H1 (cell line): Measurements from ENCODE around the gene NMT1. TPM values are rescaled to one million over a fixed set of nuclear protein-coding genes. Genes with fewer than 3 reads are reported as not detected.

ENCODE experiments used
- CTCF ChIA-PET: fragments of 300-600 bp; sonication (Branson Sonifier 250); formaldehyde crosslinking; loops from one replicate; lab custom pipeline; 2021; ENCODE audit not compliant: partially characterized antibody; lab: Charles Lee
- POLR2A ChIA-PET: fragments of 300-600 bp; sonication (Branson Sonifier 250); formaldehyde crosslinking; loops from one replicate; lab custom pipeline; 2021; ENCODE audit warnings: inconsistent platforms; ENCODE audit not compliant: partially characterized antibody; lab: Charles Lee
- DNase-seq, 2 experiments: peaks; one replicate each; pipeline versions ENCODE4 v3.0.0 to v3.0.0-alpha.2; 2010 to 2022; ENCODE audit warnings: low spot score in 2 of 2, low read depth in 1 of 2, mixed read lengths in 1 of 2
- FAIRE-seq: peaks from 2 replicates; lab custom pipeline; 2011; peaks lifted over from hg19 to GRCh38; lab: Jason Lieb, UNC
- H2AFZ ChIP-seq: 2 replicates; pipeline ENCODE4 v1.8.1; 2012; ENCODE audit warnings: low read length, inconsistent platforms
- H2AK5ac ChIP-seq: 2 replicates; pipeline ENCODE4 v1.6.1; 2013; ENCODE audit warnings: low read depth, low read length
- H2BK120ac ChIP-seq: replicated peaks from 2 replicates; pipeline ENCODE3; 2013; ENCODE audit warnings: low read depth, low read length, inconsistent platforms
- H2BK12ac ChIP-seq: 2 replicates; pipeline ENCODE4 v1.6.1; 2013; ENCODE audit warnings: low read depth, low read length
- H2BK15ac ChIP-seq: 2 replicates; pipeline ENCODE4 v1.6.1; 2013; ENCODE audit warnings: low read length
- H2BK20ac ChIP-seq: 2 replicates; pipeline ENCODE4 v1.6.1; 2013; ENCODE audit warnings: low read length
- H2BK5ac ChIP-seq: 2 replicates; pipeline ENCODE4 v1.6.1; 2013; ENCODE audit warnings: low read depth, low read length
- H3K14ac ChIP-seq: 2 replicates; pipeline ENCODE4 v1.6.1; 2013; ENCODE audit warnings: inconsistent platforms; ENCODE audit not compliant: insufficient read length
- H3K18ac ChIP-seq: 2 replicates; pipeline ENCODE4 v1.6.1; 2013; ENCODE audit warnings: low read length; ENCODE audit errors: extremely low read depth
- H3K23ac ChIP-seq: 2 replicates; pipeline ENCODE4 v1.6.1; 2013; ENCODE audit warnings: inconsistent platforms; ENCODE audit not compliant: insufficient read length
- H3K23me2 ChIP-seq: 2 replicates; pipeline ENCODE4 v1.6.1; 2013; ENCODE audit warnings: low read depth, low read length
- H3K27ac ChIP-seq: 2 replicates; pipeline ENCODE4 v1.6.1; 2011; ENCODE audit warnings: low read depth, low read length, inconsistent platforms
- H3K27me3 ChIP-seq, 4 experiments: replicated peaks in 1 of 4; 1 replicate in 1 of 4; 2 replicates in 3 of 4; pipeline versions ENCODE4 v1.6.1 to v1.8.1; 2011 to 2013; ENCODE audit warnings: low read length in 3 of 4, mild to moderate bottlenecking in 3 of 4, inconsistent platforms in 2 of 4, mixed read lengths in 2 of 4, moderate library complexity in 1 of 4; ENCODE audit not compliant: control insufficient read depth in 3 of 4, insufficient read depth in 3 of 4; ENCODE audit errors: extremely low read depth in 1 of 4
- H3K36me3 ChIP-seq, 4 experiments: 2 replicates each; pipeline versions ENCODE4 v1.6.1 to v1.8.1; 2011 to 2013; ENCODE audit warnings: mild to moderate bottlenecking in 4 of 4, low read length in 3 of 4, moderate library complexity in 2 of 4, control low read depth in 1 of 4, inconsistent platforms in 1 of 4; ENCODE audit not compliant: insufficient read depth in 4 of 4, control insufficient read depth in 2 of 4
- H3K4ac ChIP-seq: replicated peaks from 2 replicates; pipeline ENCODE3; 2013; ENCODE audit warnings: low read length, low read depth, mixed read lengths, inconsistent platforms; ENCODE audit not compliant: insufficient read length
- H3K4me1 ChIP-seq, 4 experiments: replicated peaks in 1 of 4; 1 replicate in 1 of 4; 2 replicates in 3 of 4; pipeline versions ENCODE4 v1.6.1 to v1.8.1; 2011 to 2013; ENCODE audit warnings: low read length in 3 of 4, inconsistent platforms in 2 of 4, mixed read lengths in 1 of 4; ENCODE audit not compliant: insufficient read depth in 4 of 4, control insufficient read depth in 3 of 4
- H3K4me2 ChIP-seq, 2 experiments: 2 replicates each; pipeline versions ENCODE4 v1.6.1 to v1.8.1; 2011 to 2013; ENCODE audit warnings: low read depth in 2 of 2, low read length in 2 of 2, control low read depth in 1 of 2, inconsistent platforms in 1 of 2, mild to moderate bottlenecking in 1 of 2; ENCODE audit not compliant: insufficient read depth in 1 of 2
- H3K4me3 ChIP-seq, 4 experiments: fragments of 200-600, 300-600 bp in 1 of 4; sonication (generic), shearing (Covaris generic), sonication (Bioruptor Twin) in 1 of 4; 2 replicates each; pipeline versions ENCODE4 v1.5.1 to v1.8.1; 2011 to 2016; ENCODE audit warnings: low read length in 4 of 4, low read depth in 3 of 4, control low read depth in 2 of 4, inconsistent platforms in 2 of 4, mild to moderate bottlenecking in 2 of 4, mixed read lengths in 1 of 4, moderate library complexity in 1 of 4; ENCODE audit not compliant: insufficient read depth in 2 of 4; ENCODE audit errors: extremely low read depth in 1 of 4
- H3K56ac ChIP-seq: replicated peaks from 2 replicates; pipeline ENCODE3; 2013; ENCODE audit warnings: low read depth, mild to moderate bottlenecking, mixed read lengths, low read length, inconsistent platforms; ENCODE audit not compliant: insufficient read length
- H3K79me1 ChIP-seq: 2 replicates; pipeline ENCODE4 v1.6.1; 2013; ENCODE audit warnings: low read depth, low read length, control low read depth
- H3K79me2 ChIP-seq, 2 experiments: 2 replicates each; pipeline versions ENCODE4 v1.6.1 to v1.8.1; 2012 to 2013; ENCODE audit warnings: low read length in 2 of 2, mild to moderate bottlenecking in 2 of 2, inconsistent platforms in 1 of 2; ENCODE audit not compliant: insufficient read depth in 2 of 2, control insufficient read depth in 1 of 2
- H3K9ac ChIP-seq, 4 experiments: replicated peaks in 1 of 4; 1 replicate in 1 of 4; 2 replicates in 3 of 4; pipeline versions ENCODE4 v1.6.1 to v1.8.1; 2011 to 2013; ENCODE audit warnings: low read depth in 3 of 4, low read length in 3 of 4, control low read depth in 2 of 4, mild to moderate bottlenecking in 2 of 4, moderate library complexity in 2 of 4, inconsistent platforms in 1 of 4; ENCODE audit errors: extremely low read depth in 1 of 4
- H3K9me3 ChIP-seq, 2 experiments: 2 replicates each; pipeline versions ENCODE4 v1.6.1 to v1.8.1; 2012 to 2013; ENCODE audit warnings: mild to moderate bottlenecking in 2 of 2, moderate library complexity in 2 of 2, control low read depth in 1 of 2, inconsistent platforms in 1 of 2, low read depth in 1 of 2, low read length in 1 of 2, mixed read lengths in 1 of 2; ENCODE audit not compliant: insufficient read depth in 2 of 2
- H4K20me1 ChIP-seq, 2 experiments: replicated peaks in 1 of 2; 2 replicates each; pipeline versions ENCODE3 to v1.8.1; 2011 to 2013; ENCODE audit warnings: inconsistent platforms in 2 of 2, low read length in 2 of 2, mild to moderate bottlenecking in 1 of 2; ENCODE audit not compliant: insufficient read depth in 2 of 2, control insufficient read depth in 1 of 2
- H4K5ac ChIP-seq: 2 replicates; pipeline ENCODE4 v1.6.1; 2013; ENCODE audit warnings: low read length, low read depth, mixed read lengths, inconsistent platforms; ENCODE audit not compliant: insufficient read length
- H4K8ac ChIP-seq: 2 replicates; pipeline ENCODE4 v1.8.0; 2013; ENCODE audit warnings: mild to moderate bottlenecking, moderate library complexity, low read length, inconsistent platforms; ENCODE audit not compliant: insufficient read depth; ENCODE audit errors: extremely low read depth
- H4K91ac ChIP-seq: replicated peaks from 2 replicates; pipeline ENCODE3; 2013; ENCODE audit warnings: low read length, mixed read lengths, inconsistent platforms; ENCODE audit not compliant: insufficient read length
- CBX8 ChIP-seq: fragments of 300-800, 300-1000 bp; sonication (generic); IDR thresholded peaks from 2 replicates; pipeline ENCODE4 v1.7.1; 2016; ENCODE audit warnings: low read depth, low read length, borderline replicate concordance
- CREB1 ChIP-seq: IDR thresholded peaks from 2 replicates; pipeline ENCODE4 v1.6.1; 2012; ENCODE audit warnings: inconsistent platforms
- TBP ChIP-seq: IDR thresholded peaks from 2 replicates; pipeline ENCODE4 v1.6.1; 2011; ENCODE audit warnings: low read depth, low read length, improper control_type of control experiment
- TEAD4 ChIP-seq: IDR thresholded peaks from 2 replicates; pipeline ENCODE4 v1.6.1; 2012; ENCODE audit warnings: low read depth, low read length, inconsistent platforms, mixed read lengths
- WGBS, 2 experiments: shearing (Covaris generic) in 1 of 2; methylation state at CpG; one replicate each; pipeline versions ENCODE4 v1.1.6 to v1.1.7; 2013 to 2015; ENCODE audit warnings: low lambda C conversion rate in 2 of 2, mixed read lengths in 2 of 2, inconsistent platforms in 1 of 2, low coverage in 1 of 2, missing lambda C conversion rate in 1 of 2; ENCODE audit not compliant: insufficient replicate concordance in 2 of 2, insufficient coverage in 1 of 2, insufficient read length in 1 of 2; ENCODE audit errors: extremely low coverage in 1 of 2, missing lambda C conversion rate in 1 of 2; 5-methylcytosine and 5-hydroxymethylcytosine counted together
- polyA plus RNA-seq, 7 experiments: library from polyadenylated mRNA; depleted of rRNA in 3 of 7; stranded (reverse) in 5 of 7; unstranded in 2 of 7; fragments of >200 nt in 5 of 7; fragments of 200-250 nt in 2 of 7; gene quantifications; 1 replicate in 5 of 7; 2 replicates in 1 of 7; 4 replicates in 1 of 7; pipeline versions ENCODE4 v1.2.1 to v1.2.3, GENCODE V29; 2011 to 2013; ENCODE audit warnings: missing spikeins in 2 of 7, mixed read lengths in 2 of 7
- total RNA-seq: library from RNA; stranded (reverse); fragmentation: NEBNext Ultra II Directional; extraction: Animal tissue kit (Norgen Biotek cat#: 25700); gene quantifications from 2 replicates; pipeline ENCODE4 v1.2.1, GENCODE V29; 2021

NMT1 gene
- total and polyA plus RNA-seq, 2 of the 8 experiments (the other 6 are each of a cell fraction or from before 2014, with no cell fraction given), result 42.9 to 149 TPM

DNA sequence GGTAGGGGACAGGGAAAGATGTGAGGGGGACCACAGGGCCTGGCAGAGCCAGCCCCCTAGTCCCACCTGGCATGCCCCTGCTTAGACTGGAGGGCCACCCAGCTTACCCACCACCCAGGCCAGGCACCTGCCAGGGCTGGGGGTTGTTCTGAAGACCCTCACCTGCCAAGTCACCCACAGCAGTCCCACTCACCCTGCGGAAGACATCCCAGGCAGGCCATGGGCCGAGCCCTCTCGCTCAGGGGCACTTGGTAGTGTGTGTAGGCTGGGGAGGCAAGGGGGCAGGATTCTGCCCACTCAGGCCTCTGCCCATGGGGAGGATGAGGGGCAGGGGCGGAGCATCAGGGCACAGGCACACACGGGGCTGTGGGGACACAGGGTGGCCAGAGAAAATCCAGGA is 67.2 kb downstream of the NMT1 start:
- Histone ChIP-seq H3K27me3 (no peaks in the 10 kb centered on the region), H3K9me3 (no peaks in the 10 kb centered on the region), H2AK5ac (no peak overlapping the region), H3K4me2 (no peak overlapping the region), H3K4me1 (peaks cover 0 to 20% (median 11%) of the 10 kb centered on the region in 4 experiments; a peak in 5 of 7 replicates), H2AFZ (no peak overlapping the region), H3K9ac (no peak overlapping the region), H2BK5ac (0 out of 2 replicates have a peak overlapping the region, but pooled peaks have one; percentile 97), H2BK120ac (no peak overlapping the region), H3K79me1 (no peaks in the 10 kb centered on the region), H4K91ac (peak overlapping the region; percentile 100), H3K23me2 (peaks cover 8% of the 10 kb centered on the region; the same call in 1 of the 2 replicates), H3K18ac (peak overlapping the region; percentile 48; the same call in 1 of the 2 replicates), H3K23ac (no peak overlapping the region), H3K79me2 (no peaks in the 10 kb centered on the region), H4K20me1 (peaks cover 5 to 13% of the 10 kb centered on the region in 2 experiments), H3K36me3 (no peaks in the 10 kb centered on the region), H4K5ac (no peak overlapping the region), H2BK15ac (peak overlapping the region; percentile 29; the same call in 1 of the 2 replicates), H3K14ac (no peak overlapping the region), H3K56ac (no peak overlapping the region), H2BK20ac (no peak overlapping the region), H3K4me3 (no peak overlapping the region), H3K27ac (0 out of 2 replicates have a peak overlapping the region, but pooled peaks have one; percentile 11), H3K4ac (peak overlapping the region; percentile 53), H4K8ac (peak overlapping the region; percentile 17; the same call in 1 of the 2 replicates), H2BK12ac (peak overlapping the region; percentile 60; the same call in 1 of the 2 replicates)
- CTCF ChIA-PET, result interaction anchor here (0.6 to 11.7 kb wide), 9 partner anchors 9 to 284 kb away, joined by 3 to 156 read pairs (median 5); no protein-coding TSS in a partner anchor
- DNase-seq (no peak), FAIRE-seq (no peak)
- POLR2A ChIA-PET, result interaction anchor here (0.7 to 15.8 kb wide), 7 partner anchors 11 to 94 kb away, joined by 3 to 185 read pairs (median 5); partner anchors contain the start of genes HEXIM1 and HEXIM2
- WGBS, 2 experiments, result 82% methylated on average over 5 of the region's 5 CpGs; no CpG with 5 or more reads in 1 of the 2 experiments
- TF ChIP-seq CBX8 (no peak), CREB1 (no peak), TBP (no peak), TEAD4 (no peak)
